WERI-Rb-1 (cell line): ENCODE measurements around the gene FBXL12.
A peak's percentile ranks its signal among the peaks of the same experiment; 100 is the strongest.

Source experiments
- DNase-seq: peaks from one replicate; pipeline ENCODE4 v3.0.0-alpha.2; 2020
- H3K27ac ChIP-seq: fragments of 250-450 bp; sonication (Bioruptor Pico); 2 replicates; pipeline ENCODE4 v1.5.1; 2020; ENCODE audit warnings: mild to moderate bottlenecking, moderate library complexity
- H3K27me3 ChIP-seq: fragments of 250-450 bp; sonication (Bioruptor Pico); 2 replicates; pipeline ENCODE4 v1.5.1; 2021; ENCODE audit warnings: mild to moderate bottlenecking, low read depth, moderate library complexity; ENCODE audit not compliant: insufficient read depth, severe bottlenecking
- H3K36me3 ChIP-seq: fragments of 250-450 bp; sonication (Bioruptor Pico); 2 replicates; pipeline ENCODE4 v1.5.1; 2020; ENCODE audit warnings: mild to moderate bottlenecking, moderate library complexity
- H3K4me3 ChIP-seq: 2 replicates; pipeline ENCODE4 v1.5.1; 2011; ENCODE audit warnings: low read depth, mild to moderate bottlenecking, control low read depth, low read length
- H3K9me3 ChIP-seq: fragments of 250-450 bp; sonication (Bioruptor Pico); 2 replicates; pipeline ENCODE4 v1.5.1; 2021; ENCODE audit warnings: mild to moderate bottlenecking, moderate library complexity; ENCODE audit not compliant: severe bottlenecking
- CTCF ChIP-seq: IDR thresholded peaks from 2 replicates; pipeline ENCODE4 v1.5.1; 2011; ENCODE audit warnings: low read depth, mild to moderate bottlenecking, control low read depth, inconsistent platforms, low read length

The FBXL12 gene

GRCh38 chr19:9854282-9854846, 35.5 kb upstream of the FBXL12 start:
- Histone ChIP-seq H3K36me3 (peaks cover 49% of the 10 kb centered on the region), H3K27ac (no peak overlapping the region), H3K9me3 (no peaks in the 10 kb centered on the region), H3K4me3 (no peak overlapping the region), H3K27me3 (no peaks in the 10 kb centered on the region)
- TF ChIP-seq CTCF: no peak
- no peak for DNase-seq

DNA sequence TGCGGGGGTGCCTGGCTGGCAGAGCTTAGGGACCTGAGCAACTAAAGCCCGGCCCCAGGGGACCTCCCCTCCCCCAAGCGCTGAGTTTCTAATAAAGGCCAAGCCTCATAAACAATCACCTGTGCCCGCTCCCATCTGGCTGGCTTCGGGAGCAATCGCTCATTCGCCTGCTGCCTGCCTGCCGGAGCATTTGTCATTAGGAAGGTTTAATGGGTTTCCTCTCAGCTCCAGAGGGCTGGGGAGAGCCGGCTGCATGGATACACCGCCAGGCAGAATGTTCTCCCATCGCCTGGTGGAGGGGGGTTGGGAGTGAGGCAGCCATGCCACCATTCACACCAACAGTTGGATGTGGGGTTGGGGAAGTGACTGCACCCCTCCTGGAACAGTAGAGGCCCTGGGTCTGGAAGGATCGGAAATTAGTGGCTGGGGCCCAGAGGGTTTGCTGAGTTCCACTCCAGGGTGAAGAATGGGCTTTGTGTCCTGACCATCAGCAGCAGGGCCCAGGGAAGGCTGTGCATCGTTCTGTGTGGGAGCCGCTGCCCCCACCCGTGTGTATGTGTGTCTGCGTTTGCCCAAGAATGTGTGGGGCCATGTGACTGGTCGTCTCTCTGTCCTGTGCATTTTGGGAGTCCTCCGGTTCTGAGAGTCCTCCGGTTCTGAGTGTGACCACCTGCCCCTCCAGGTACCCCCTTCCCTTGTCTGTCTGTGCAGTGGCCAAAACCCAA, 31.5 kb upstream of the FBXL12 start:
- Histone ChIP-seq H3K9me3 (no peaks in the 10 kb centered on the region), H3K4me3 (no peak overlapping the region), H3K27me3 (no peaks in the 10 kb centered on the region), H3K36me3 (peaks cover 36% of the 10 kb centered on the region), H3K27ac (peak overlapping the region; percentile 76)
- no peak for TF ChIP-seq CTCF
- DNase-seq: peak; percentile 91

DNA sequence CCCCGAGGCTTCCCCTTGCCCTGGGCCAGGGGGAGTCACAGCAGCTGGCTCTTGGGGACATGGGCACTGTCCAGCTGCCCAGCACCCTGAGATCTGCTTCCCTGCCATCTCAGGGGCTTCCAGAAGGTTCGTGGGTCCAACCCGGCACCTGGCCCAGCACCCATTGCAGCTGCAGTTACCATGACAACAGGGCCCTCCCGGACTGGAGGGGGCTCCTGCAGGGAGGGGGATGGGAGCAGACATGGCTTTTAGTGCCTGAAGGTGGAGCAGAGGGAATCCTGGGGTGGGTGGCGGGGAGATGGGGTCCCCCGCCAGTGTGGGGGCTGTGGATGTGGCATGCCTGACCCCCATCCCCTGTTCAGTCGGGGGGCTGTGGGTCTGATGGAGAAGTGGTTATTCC, 30.9 kb upstream of the FBXL12 start:
- TF ChIP-seq CTCF: no peak

DNA sequence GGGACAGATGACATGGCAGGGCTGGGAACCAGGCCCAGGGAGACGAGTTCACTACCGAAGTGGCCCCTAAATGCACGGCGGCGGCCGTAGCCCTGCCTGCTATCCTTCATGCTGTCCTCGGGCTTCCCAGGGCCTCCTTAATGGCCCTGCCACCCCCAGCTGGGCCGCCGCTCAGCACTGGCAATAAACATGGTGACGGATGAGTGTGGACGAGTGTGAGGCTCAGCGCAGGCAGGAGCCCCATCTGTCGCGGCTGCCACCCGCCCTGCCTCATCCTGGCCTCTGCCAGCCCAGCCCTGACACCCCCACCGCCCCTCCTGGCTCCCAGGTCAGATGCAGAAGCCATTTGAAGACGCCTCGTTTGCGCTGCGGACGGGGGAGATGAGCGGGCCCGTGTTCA, 29.9 kb upstream of the FBXL12 start:
- H3K9me3 ChIP-seq: no peaks in the 10 kb centered on the region
- TF ChIP-seq CTCF: no peak
- peaks cover 38% of the 10 kb centered on the region for H3K36me3 ChIP-seq
- peak overlapping the region; percentile 76 for H3K27ac ChIP-seq
- peak; percentile 76 for DNase-seq
- H3K4me3 ChIP-seq: no peak overlapping the region
- no peaks in the 10 kb centered on the region for H3K27me3 ChIP-seq

More for the DNA sequence above, 30.9 kb upstream of the FBXL12 start:
- no peak overlapping the region for H3K4me3 ChIP-seq
- peaks cover 37% of the 10 kb centered on the region for H3K36me3 ChIP-seq
- no peaks in the 10 kb centered on the region for H3K27me3 ChIP-seq
- DNase-seq: peak; percentile 33
- H3K9me3 ChIP-seq: no peaks in the 10 kb centered on the region
- peak overlapping the region; percentile 76 for H3K27ac ChIP-seq

DNA sequence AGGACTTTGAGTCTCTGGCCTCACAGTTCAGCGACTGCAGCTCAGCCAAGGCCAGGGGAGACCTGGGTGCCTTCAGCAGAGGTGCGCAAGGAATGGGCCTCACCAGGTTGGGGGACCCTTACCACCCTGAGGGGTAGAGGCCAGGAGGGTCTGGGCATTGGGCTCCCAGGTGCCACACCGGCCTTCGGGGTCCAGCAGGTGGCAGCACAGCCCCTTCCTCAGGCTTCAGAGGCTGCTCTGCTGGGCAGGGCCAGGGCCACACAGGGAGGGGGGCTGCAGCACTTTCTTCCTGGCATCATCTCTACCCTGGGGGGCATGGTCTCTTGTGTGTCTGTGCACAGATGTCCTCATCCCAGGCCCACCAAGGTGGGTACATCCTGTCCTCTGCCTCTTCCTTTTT, 29.2 kb upstream of the FBXL12 start:
- Histone ChIP-seq H3K27me3 (no peaks in the 10 kb centered on the region), H3K9me3 (no peaks in the 10 kb centered on the region), H3K36me3 (peaks cover 45% of the 10 kb centered on the region), H3K4me3 (no peak overlapping the region), H3K27ac (peak overlapping the region; percentile 76)
- TF ChIP-seq CTCF: peak; percentile 91
- DNase-seq: peak; percentile 71
